Esophagus muscularis mucosa (tissue), 4 donors: Measurements from ENCODE around the gene SLC1A1. TPM values are rescaled to one million over a fixed set of nuclear protein-coding genes. Genes with fewer than 3 reads are reported as not detected.

Experiments used
- DNase-seq: peaks from one replicate; pipeline ENCODE4 v3.0.0-alpha.2; 2017; ENCODE audit errors: extremely low spot score
- H3K27ac ChIP-seq, 4 donors: fragments of 200-600 bp; sonication (generic); replicated peaks in 1 of 4; 1 replicate in 3 of 4; 2 replicates in 1 of 4; pipeline ENCODE4 v1.5.1; 2016 to 2019; ENCODE audit warnings: mild to moderate bottlenecking in 1 of 4
- H3K27me3 ChIP-seq, 4 donors: fragments of 200-600 bp; sonication (generic); one replicate each; pipeline versions ENCODE4 v1.5.1 to v1.6.0; 2016 to 2019
- H3K36me3 ChIP-seq, 4 donors: fragments of 200-600 bp; sonication (generic); one replicate each; pipeline ENCODE4 v1.5.1; 2016 to 2019
- H3K4me1 ChIP-seq, 4 donors: fragments of 200-600 bp; sonication (generic); one replicate each; pipeline ENCODE4 v1.5.1; 2016 to 2019
- H3K4me3 ChIP-seq, 4 donors: fragments of 200-600 bp; sonication (generic); 1 replicate in 2 of 4; 2 replicates in 2 of 4; pipeline ENCODE4 v1.5.1; 2016 to 2019; ENCODE audit warnings: mild to moderate bottlenecking in 4 of 4, moderate library complexity in 1 of 4
- H3K9me3 ChIP-seq, 4 donors: fragments of 200-600 bp; sonication (generic); 1 replicate in 3 of 4; 2 replicates in 1 of 4; pipeline ENCODE4 v1.5.1; 2016 to 2019
- EP300 ChIP-seq: sonication (generic); formaldehyde crosslinking; IDR thresholded peaks from one replicate; pipeline ENCODE4 v1.6.1; 2017; ENCODE audit warnings: antibody characterized with exemption
- POLR2A ChIP-seq: fragments of 450-650 bp; IDR thresholded peaks from one replicate; pipeline ENCODE4 v1.6.1; 2017; ENCODE audit warnings: antibody characterized with exemption, moderate library complexity, mild to moderate bottlenecking, low read depth
- POLR2AphosphoS5 ChIP-seq, 2 donors: sonication (generic); formaldehyde crosslinking; IDR thresholded peaks; one replicate each; pipeline ENCODE4 v1.6.1; 2017; ENCODE audit warnings: antibody characterized with exemption in 2 of 2
- WGBS: methylation state at CpG from one replicate; pipeline ENCODE4 v1.1.5; 2018; 5-methylcytosine and 5-hydroxymethylcytosine counted together
- intact Hi-C: fragments of 100-400 bp; cut with DNase I; formaldehyde crosslinking; loops from one replicate; pipeline ENCODE4 v1.15.1; 2023
- total RNA-seq, 4 donors: library from RNA; depleted of rRNA; stranded (reverse); fragments of >200 nt; gene quantifications; one replicate each; pipeline versions ENCODE4 v1.1.0 to v1.2.1, GENCODE V29; 2016
- TF ChIP-seq, protein P1 (sequence below), 3 experiments: fragments of 200-600 bp in 2 of 3; fragments of 450-650 bp in 1 of 3; sonication (generic) in 2 of 3; IDR thresholded peaks; one replicate each; pipeline ENCODE4 v1.5.1; 2017 to 2019; ENCODE audit warnings: antibody characterized with exemption in 3 of 3, mild to moderate bottlenecking in 2 of 3, moderate library complexity in 1 of 3

The SLC1A1 gene
- total RNA-seq, 4 donors from 2014 or later = 2.0 to 3.5 (median 2.1) TPM

DNA sequence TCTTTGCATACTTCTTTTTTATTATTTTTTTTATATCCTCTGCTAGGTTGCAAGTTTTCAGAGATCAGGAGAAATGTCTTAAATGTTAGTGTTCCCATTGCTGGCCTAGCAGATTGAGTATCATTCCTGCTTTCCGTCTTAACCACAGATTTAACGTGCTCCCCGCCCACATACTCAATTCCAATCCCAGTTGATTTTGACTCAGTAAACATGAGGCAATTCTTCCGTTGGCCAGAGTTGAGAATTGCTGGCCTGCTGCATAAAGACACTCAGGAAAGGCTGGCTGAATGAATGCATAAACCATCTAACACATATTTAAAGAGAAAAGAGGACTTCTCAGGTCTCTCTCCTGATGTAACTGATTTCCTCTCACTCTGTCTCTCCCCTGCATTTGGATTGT lies 125.0 kb downstream of the SLC1A1 start:
- Histone ChIP-seq H3K9me3 (no peaks in the 10 kb centered on the region), H3K27ac (no peak overlapping the region), H3K4me1 (no peaks in the 10 kb centered on the region), H3K27me3 (no peaks in the 10 kb centered on the region), H3K4me3 (no peak overlapping the region), H3K36me3 (no peaks in the 10 kb centered on the region)
- intact Hi-C loops = no loop called here
- no peak for DNase-seq
- TF ChIP-seq, protein P1, sequence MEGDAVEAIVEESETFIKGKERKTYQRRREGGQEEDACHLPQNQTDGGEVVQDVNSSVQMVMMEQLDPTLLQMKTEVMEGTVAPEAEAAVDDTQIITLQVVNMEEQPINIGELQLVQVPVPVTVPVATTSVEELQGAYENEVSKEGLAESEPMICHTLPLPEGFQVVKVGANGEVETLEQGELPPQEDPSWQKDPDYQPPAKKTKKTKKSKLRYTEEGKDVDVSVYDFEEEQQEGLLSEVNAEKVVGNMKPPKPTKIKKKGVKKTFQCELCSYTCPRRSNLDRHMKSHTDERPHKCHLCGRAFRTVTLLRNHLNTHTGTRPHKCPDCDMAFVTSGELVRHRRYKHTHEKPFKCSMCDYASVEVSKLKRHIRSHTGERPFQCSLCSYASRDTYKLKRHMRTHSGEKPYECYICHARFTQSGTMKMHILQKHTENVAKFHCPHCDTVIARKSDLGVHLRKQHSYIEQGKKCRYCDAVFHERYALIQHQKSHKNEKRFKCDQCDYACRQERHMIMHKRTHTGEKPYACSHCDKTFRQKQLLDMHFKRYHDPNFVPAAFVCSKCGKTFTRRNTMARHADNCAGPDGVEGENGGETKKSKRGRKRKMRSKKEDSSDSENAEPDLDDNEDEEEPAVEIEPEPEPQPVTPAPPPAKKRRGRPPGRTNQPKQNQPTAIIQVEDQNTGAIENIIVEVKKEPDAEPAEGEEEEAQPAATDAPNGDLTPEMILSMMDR (IDR thresholded peaks at IDR 0.05) = no peak
- TF ChIP-seq POLR2AphosphoS5 (IDR thresholded peaks at IDR 0.05) (no peak), POLR2A (no peak), EP300 (no peak)
- 80% methylated on average over 4 of the region's 4 CpGs for WGBS

DNA sequence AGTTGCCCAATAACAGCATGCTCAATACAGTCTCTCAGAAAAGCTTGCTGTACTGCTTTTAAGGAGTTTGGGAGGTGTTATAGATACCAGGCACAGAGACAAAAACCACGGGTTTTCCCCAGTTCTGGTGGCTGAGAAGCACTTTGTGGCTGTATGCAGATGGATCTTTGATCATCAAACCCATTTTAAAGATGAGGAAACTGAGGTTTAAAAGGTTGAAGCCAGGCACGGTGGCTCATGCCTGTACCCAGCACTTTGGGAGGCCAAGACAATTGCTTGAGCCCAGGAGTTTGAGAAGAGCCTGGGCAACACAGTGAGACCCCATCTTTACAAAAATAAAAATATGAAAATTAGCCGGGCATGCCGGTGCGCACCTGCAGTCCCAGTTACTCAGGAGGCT lies 125.5 kb downstream of the SLC1A1 start:
- no peaks in the 10 kb centered on the region for H3K36me3 ChIP-seq
- H3K4me3 ChIP-seq = no peak overlapping the region
- TF ChIP-seq EP300 (no peak), POLR2A (no peak), POLR2AphosphoS5 (IDR thresholded peaks at IDR 0.05) (no peak)
- TF ChIP-seq, protein P1 (IDR thresholded peaks at IDR 0.05) = no peak
- H3K4me1 ChIP-seq = no peaks in the 10 kb centered on the region
- no peak for DNase-seq
- WGBS = 92% methylated on average over 5 of the region's 5 CpGs
- no peaks in the 10 kb centered on the region for H3K27me3 ChIP-seq
- intact Hi-C loops = no loop called here
- H3K9me3 ChIP-seq = no peaks in the 10 kb centered on the region
- no peak overlapping the region for H3K27ac ChIP-seq

DNA sequence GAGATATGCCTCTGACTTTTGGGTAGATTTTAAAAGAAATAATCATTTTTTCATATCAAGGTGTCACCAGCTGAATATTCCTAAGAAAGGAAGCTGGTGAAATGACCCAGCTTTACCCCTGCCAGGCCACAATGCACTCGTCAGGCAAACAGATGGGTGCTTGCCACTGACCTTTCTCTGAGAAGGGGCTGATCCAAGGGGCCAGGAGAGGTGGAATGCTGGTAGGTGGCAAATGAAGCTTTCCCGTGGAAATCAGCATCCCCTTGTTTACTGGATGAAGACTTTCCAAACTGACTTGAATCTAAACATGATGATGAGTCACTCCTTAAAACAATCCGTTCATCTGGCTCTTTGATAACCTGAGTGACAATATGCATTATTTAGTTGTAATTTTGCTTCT lies 127.5 kb downstream of the SLC1A1 start:
- Histone ChIP-seq H3K9me3 (no peaks in the 10 kb centered on the region), H3K27me3 (no peaks in the 10 kb centered on the region), H3K27ac (no peak overlapping the region), H3K4me3 (no peak overlapping the region), H3K36me3 (no peaks in the 10 kb centered on the region), H3K4me1 (no peaks in the 10 kb centered on the region)
- DNase-seq = no peak
- 63% methylated on average over 3 of the region's 3 CpGs for WGBS
- TF ChIP-seq, protein P1 (IDR thresholded peaks at IDR 0.05) = no peak
- TF ChIP-seq POLR2A = no peak
- no peak for TF ChIP-seq POLR2AphosphoS5 (IDR thresholded peaks at IDR 0.05)
- TF ChIP-seq EP300 = no peak
- intact Hi-C loops = no loop called here

DNA sequence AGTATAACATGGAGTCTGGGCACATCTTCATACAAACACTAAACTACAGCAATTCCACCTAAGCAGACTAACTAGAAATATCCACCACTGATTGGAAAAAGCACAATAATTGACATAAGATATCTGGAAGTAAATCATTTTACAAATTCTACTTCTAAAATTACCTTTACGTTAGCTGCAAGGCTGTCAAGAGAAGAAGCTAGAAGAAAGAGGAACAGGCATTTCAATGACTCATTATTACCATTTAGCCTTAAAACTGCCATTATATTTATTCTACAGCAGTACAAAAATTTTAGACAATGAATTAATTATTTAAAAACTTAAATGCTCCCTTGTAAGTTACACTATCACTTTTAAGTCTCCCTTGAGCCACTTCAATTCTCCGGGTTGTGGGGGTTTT lies 128.4 kb downstream of the SLC1A1 start:
- DNase-seq = no peak
- TF ChIP-seq EP300 (no peak), POLR2AphosphoS5 (IDR thresholded peaks at IDR 0.05) (no peak), POLR2A (no peak)
- TF ChIP-seq, protein P1 (IDR thresholded peaks at IDR 0.05) = no peak
- H3K9me3 ChIP-seq = no peaks in the 10 kb centered on the region
- no peak overlapping the region for H3K27ac ChIP-seq
- no peaks in the 10 kb centered on the region for H3K36me3 ChIP-seq
- WGBS = 82% methylated on average over 2 of the region's 2 CpGs
- H3K27me3 ChIP-seq = no peaks in the 10 kb centered on the region
- intact Hi-C loops = no loop called here
- no peaks in the 10 kb centered on the region for H3K4me1 ChIP-seq
- no peak overlapping the region for H3K4me3 ChIP-seq

DNA sequence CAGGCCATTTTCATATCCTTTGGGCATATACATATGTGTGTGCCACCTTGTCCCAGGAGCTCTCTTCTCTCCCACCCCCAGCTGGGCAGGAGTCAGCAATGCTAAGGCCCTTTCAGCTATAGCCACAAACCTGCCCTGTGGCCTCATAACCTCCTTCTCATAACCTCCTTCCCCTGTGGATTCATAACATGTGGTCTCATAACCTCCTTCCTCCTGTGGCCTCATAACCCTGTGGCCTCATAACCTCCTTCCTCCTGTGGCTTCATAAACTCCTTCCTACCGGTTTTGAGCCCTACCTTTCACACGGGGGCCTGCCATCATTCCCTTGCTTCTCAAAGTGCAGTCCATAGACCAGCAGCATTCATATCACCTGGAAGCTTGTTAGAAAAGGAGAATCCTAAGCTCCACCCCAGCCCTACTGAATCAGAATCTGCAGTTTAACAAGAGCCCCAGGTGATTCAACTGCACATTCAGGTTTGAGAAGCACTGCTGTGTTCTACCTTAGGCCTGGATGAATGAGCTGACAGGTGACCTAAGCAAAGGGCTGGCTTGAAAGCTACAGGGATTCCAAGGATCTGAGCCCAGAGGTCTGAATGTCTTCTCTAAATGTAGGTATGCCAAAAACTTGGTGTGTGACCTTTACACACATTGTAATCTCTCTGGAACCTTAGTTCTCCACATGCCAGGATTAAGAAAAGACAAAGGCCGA lies 129.9 kb downstream of the SLC1A1 start:
- intact Hi-C loops = no loop called here

More for the DNA sequence above, 129.9 kb downstream of the SLC1A1 start:
- DNase-seq = no peak
- Histone ChIP-seq H3K9me3 (no peaks in the 10 kb centered on the region), H3K4me1 (no peaks in the 10 kb centered on the region), H3K36me3 (peaks cover 0 to 1% (median 0%) of the 10 kb centered on the region in 4 donors), H3K4me3 (no peak overlapping the region), H3K27ac (no peak overlapping the region), H3K27me3 (no peaks in the 10 kb centered on the region)
- 88% methylated on average over 3 of the region's 3 CpGs for WGBS
- TF ChIP-seq EP300 (no peak), POLR2A (no peak), POLR2AphosphoS5 (IDR thresholded peaks at IDR 0.05) (no peak)
- TF ChIP-seq, protein P1 (IDR thresholded peaks at IDR 0.05) = no peak
